GM23338 (cell line): ENCODE results near the gene GAS2L3. TPM values are rescaled to one million over a fixed set of nuclear protein-coding genes. Genes with fewer than 3 reads are reported as not detected.
"Not testable (repeated sequence)": the region's sequence is repeated elsewhere in the genome, so short reads cannot be mapped to it uniquely, and the experiment has no call there.

ENCODE experiments used
- ATAC-seq: fragments of 200-7000 bp; cut with Tn5 transposase; 3 replicates; pipeline ENCODE4 v1.9.1; 2020
- DNase-seq: peaks from one replicate; pipeline ENCODE4 v3.0.0-alpha.2; 2015; ENCODE audit warnings: low spot score
- H2AFZ ChIP-seq: fragments of 200-600 bp; sonication (generic); 2 replicates; pipeline ENCODE4 v1.8.0; 2016; ENCODE audit warnings: antibody characterized with exemption, mild to moderate bottlenecking, moderate library complexity
- H3F3A ChIP-seq: fragments of 200-600 bp; sonication (generic); replicated peaks from 2 replicates; pipeline ENCODE4 v1.8.0; 2017; ENCODE audit warnings: antibody characterized with exemption, mixed run types, low read depth
- H3K27ac ChIP-seq: fragments of 200-600 bp; sonication (generic); 2 replicates; pipeline ENCODE4 v1.6.1; 2016; ENCODE audit warnings: low read depth
- H3K27me3 ChIP-seq: fragments of 200-600 bp; sonication (generic); 2 replicates; pipeline ENCODE4 v1.8.0; 2016; ENCODE audit warnings: mild to moderate bottlenecking, mixed run types, moderate library complexity; ENCODE audit not compliant: insufficient read depth
- H3K36me3 ChIP-seq: fragments of 200-600 bp; sonication (generic); 2 replicates; pipeline ENCODE4 v1.8.0; 2016; ENCODE audit warnings: mild to moderate bottlenecking; ENCODE audit not compliant: insufficient read depth
- H3K4me1 ChIP-seq: fragments of 200-600 bp; sonication (generic); 2 replicates; pipeline ENCODE4 v1.8.0; 2016; ENCODE audit warnings: mild to moderate bottlenecking, moderate library complexity; ENCODE audit not compliant: insufficient read depth
- H3K4me2 ChIP-seq: fragments of 200-600 bp; sonication (generic); 2 replicates; pipeline ENCODE4 v1.7.1; 2017; ENCODE audit warnings: mixed run types
- H3K4me3 ChIP-seq: fragments of 200-600 bp; sonication (generic); 2 replicates; pipeline ENCODE4 v1.6.1; 2016; ENCODE audit warnings: mixed run types
- H3K79me2 ChIP-seq: fragments of 200-600 bp; sonication (generic); replicated peaks from 2 replicates; pipeline ENCODE4 v1.8.0; 2017; ENCODE audit warnings: mild to moderate bottlenecking; ENCODE audit not compliant: insufficient read depth
- H3K9me2 ChIP-seq: fragments of 200-600 bp; sonication (generic); 2 replicates; pipeline ENCODE4 v1.8.0; 2017; ENCODE audit not compliant: insufficient read depth
- H4K20me1 ChIP-seq: fragments of 200-600 bp; sonication (generic); replicated peaks from 2 replicates; pipeline ENCODE4 v1.8.0; 2017; ENCODE audit warnings: mild to moderate bottlenecking; ENCODE audit not compliant: insufficient read depth
- H3K27ac Mint-ChIP-seq: 2 replicates; pipeline ENCODE4 v1.8.0; 2020; ENCODE audit warnings: inconsistent platforms, mild to moderate bottlenecking, moderate library complexity, mixed read lengths
- H3K27me3 Mint-ChIP-seq: 3 replicates; pipeline ENCODE4 v1.8.0; 2022; ENCODE audit warnings: low read depth, mild to moderate bottlenecking, moderate library complexity, mixed read lengths, inconsistent platforms; ENCODE audit not compliant: insufficient read depth, poor library complexity
- H3K36me3 Mint-ChIP-seq: 3 replicates; pipeline ENCODE4 v1.8.0; 2021; ENCODE audit warnings: low read depth, mild to moderate bottlenecking, inconsistent platforms, moderate library complexity, mixed read lengths
- H3K4me1 Mint-ChIP-seq: 3 replicates; pipeline ENCODE4 v1.8.0; 2020; ENCODE audit warnings: mild to moderate bottlenecking, inconsistent platforms, mixed read lengths
- H3K4me3 Mint-ChIP-seq: 3 replicates; pipeline ENCODE4 v1.8.0; 2021; ENCODE audit warnings: moderate library complexity, mild to moderate bottlenecking, inconsistent platforms, mixed read lengths
- H3K9me3 Mint-ChIP-seq: 3 replicates; pipeline ENCODE4 v1.8.0; 2020; ENCODE audit warnings: moderate library complexity, mild to moderate bottlenecking, inconsistent platforms, mixed read lengths
- CREB1 ChIP-seq: fragments of 250-450 bp; sonication (Bioruptor Pico); IDR thresholded peaks from 2 replicates; pipeline ENCODE4 v1.5.0; 2020; ENCODE audit warnings: low read depth, mild to moderate bottlenecking, moderate library complexity
- CTCF ChIP-seq, 2 experiments: fragments of 200-600 bp in 1 of 2; sonication (generic) in 1 of 2; conservative IDR thresholded peaks; 2 replicates each; pipeline versions ENCODE4 v1.5.1 to v1.6.1; 2016 to 2017; ENCODE audit warnings: antibody characterized with exemption in 2 of 2, low read depth in 2 of 2, mild to moderate bottlenecking in 2 of 2, moderate library complexity in 1 of 2
- ETS1 ChIP-seq: IDR thresholded peaks from 2 replicates; pipeline ENCODE4 v1.6.1; 2016; ENCODE audit warnings: antibody characterized with exemption
- EZH2 ChIP-seq: fragments of 200-600 bp; sonication (generic); IDR thresholded peaks from one replicate; pipeline ENCODE4 v1.8.0; 2017; ENCODE audit warnings: antibody characterized with exemption, mild to moderate bottlenecking, low read depth; ENCODE audit not compliant: unreplicated experiment
- EZH2phosphoT487 ChIP-seq: fragments of 200-600 bp; sonication (generic); IDR thresholded peaks from one replicate; pipeline ENCODE4 v1.8.1; 2018; ENCODE audit warnings: antibody characterized with exemption; ENCODE audit not compliant: unreplicated experiment
- JUNB ChIP-seq: IDR thresholded peaks from one replicate; pipeline ENCODE4 v1.6.1; 2016; ENCODE audit warnings: antibody characterized with exemption; ENCODE audit not compliant: unreplicated experiment
- NANOG ChIP-seq: IDR thresholded peaks from 2 replicates; pipeline ENCODE4 v1.6.1; 2016; ENCODE audit warnings: antibody characterized with exemption, borderline replicate concordance
- REST ChIP-seq: IDR thresholded peaks from one replicate; pipeline ENCODE4 v1.6.1; 2018; ENCODE audit warnings: antibody characterized with exemption; ENCODE audit not compliant: unreplicated experiment
- STAT1 ChIP-seq: IDR thresholded peaks from one replicate; pipeline ENCODE4 v1.6.1; 2016; ENCODE audit warnings: antibody characterized with exemption; ENCODE audit not compliant: unreplicated experiment
- ZNF114 ChIP-seq: fragments of 250-450 bp; sonication (Bioruptor Pico); IDR thresholded peaks from 2 replicates; pipeline ENCODE4 v1.5.0; 2020; ENCODE audit warnings: mild to moderate bottlenecking, moderate library complexity
- ZNF331 ChIP-seq: fragments of 250-450 bp; sonication (Bioruptor Pico); IDR thresholded peaks from 2 replicates; pipeline ENCODE4 v1.5.0; 2020; ENCODE audit warnings: low read depth, mild to moderate bottlenecking, moderate library complexity
- polyA plus RNA-seq: library from polyadenylated mRNA; unstranded; fragments of >200 nt; fragmentation: Nextera tagmentation; extraction: Ambion mirVana; gene quantifications from 2 replicates; pipeline ENCODE4 v1.2.1, GENCODE V29; 2016
- total RNA-seq: library from RNA; depleted of rRNA; stranded (reverse); fragments of >200 nt; shearing (Covaris generic); gene quantifications from 2 replicates; pipeline ENCODE4 v1.2.3, GENCODE V29; 2014

The GAS2L3 gene
- total and polyA plus RNA-seq, 2 experiments from 2014 or later: 9.7 to 22.3 TPM

GRCh38 chr12:100633082-100633785, 59.8 kb downstream of the GAS2L3 start:
- H3K36me3 Mint-ChIP-seq, H3K27me3 Mint-ChIP-seq, H3F3A ChIP-seq, ATAC-seq, H3K36me3 ChIP-seq, H3K27me3 ChIP-seq, H3K27ac ChIP-seq, H4K20me1 ChIP-seq, H3K4me1 ChIP-seq, H3K79me2 ChIP-seq, H3K4me3 Mint-ChIP-seq, DNase-seq, H3K9me2 ChIP-seq, H3K9me3 Mint-ChIP-seq, H3K27ac Mint-ChIP-seq, H3K4me1 Mint-ChIP-seq, H3K4me2 ChIP-seq, H3K4me3 ChIP-seq, H2AFZ ChIP-seq: not testable (repeated sequence)

DNA sequence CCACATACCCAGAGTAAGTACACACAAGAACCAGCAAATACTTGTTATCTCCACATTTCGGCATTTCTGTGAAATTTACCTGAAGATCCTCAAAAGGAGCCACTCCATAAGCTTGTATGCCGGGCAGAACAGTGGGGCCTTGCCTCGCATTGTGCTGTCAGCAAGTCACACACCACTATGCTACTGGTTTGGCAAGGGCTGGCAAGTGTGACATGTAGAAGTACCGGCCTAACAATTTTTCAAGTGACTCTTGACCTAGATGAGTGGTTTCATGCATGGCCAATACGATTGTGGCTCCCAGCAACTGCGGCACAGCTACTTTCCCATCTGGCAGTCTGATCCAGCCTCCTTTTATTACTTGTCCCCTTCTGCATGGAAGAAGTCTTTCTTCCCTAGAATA, 69.8 kb downstream of the GAS2L3 start:
- TF ChIP-seq EZH2phosphoT487 (no peak), ZNF331 (CRISPR knock-in tag) (no peak), NANOG (no peak), EZH2 (no peak)
- Histone ChIP-seq H2AFZ (no peak overlapping the region), H3F3A (no peaks in the 10 kb centered on the region), H4K20me1 (no peaks in the 10 kb centered on the region), H3K79me2 (no peaks in the 10 kb centered on the region), H3K9me2 (no peaks in the 10 kb centered on the region), H3K36me3 (no peaks in the 10 kb centered on the region; the same call in 1 of the 2 replicates), H3K4me1 (no peaks in the 10 kb centered on the region), H3K27me3 (no peaks in the 10 kb centered on the region), H3K27ac (no peak overlapping the region), H3K4me2 (no peak overlapping the region), H3K4me3 (no peak overlapping the region)
- Mint-ChIP-seq H3K4me3 (no peak overlapping the region), H3K4me1 (no peaks in the 10 kb centered on the region), H3K9me3 (peaks cover 40% of the 10 kb centered on the region), H3K27ac (no peak overlapping the region), H3K27me3 (no peaks in the 10 kb centered on the region), H3K36me3 (peaks cover 14% of the 10 kb centered on the region)
- DNase-seq (no peak), ATAC-seq (no peak)

- Histone ChIP-seq H3K27me3 (no peaks in the 10 kb centered on the region), H3K79me2 (no peaks in the 10 kb centered on the region), H3K4me2 (no peak overlapping the region), H3F3A (no peaks in the 10 kb centered on the region), H3K9me2 (0 out of 2 replicates have a peak, but pooled peaks cover 9% of the 10 kb centered on the region), H3K4me3 (no peak overlapping the region), H2AFZ (no peak overlapping the region), H4K20me1 (no peaks in the 10 kb centered on the region), H3K27ac (no peak overlapping the region), H3K4me1 (no peaks in the 10 kb centered on the region), H3K36me3 (no peaks in the 10 kb centered on the region; the same call in 1 of the 2 replicates)
- H3K27me3 Mint-ChIP-seq: no peaks in the 10 kb centered on the region
- H3K27ac Mint-ChIP-seq: no peak overlapping the region
- no peak for ATAC-seq
- peaks cover 35% of the 10 kb centered on the region for H3K9me3 Mint-ChIP-seq
- H3K36me3 Mint-ChIP-seq: peaks cover 14% of the 10 kb centered on the region
- H3K4me1 Mint-ChIP-seq: no peaks in the 10 kb centered on the region
- DNase-seq: no peak
- H3K4me3 Mint-ChIP-seq: no peak overlapping the region
- TF ChIP-seq CREB1 (no peak), ETS1 (no peak), STAT1 (no peak), EZH2 (no peak), REST (no peak), CTCF (conservative IDR thresholded peaks at IDR 0.05; ENCODE audit: low read depth in 2 of 2) (no peak), ZNF114 (no peak), EZH2phosphoT487 (no peak), ZNF331 (CRISPR knock-in tag) (no peak), JUNB (no peak)
Observed at GRCh38 chr12:100646896-100647295, 73.4 kb downstream of the GAS2L3 start.
